Stimulated activated CD4-positive, alpha-beta T cell treated with anti-CD3 and anti-CD28 coated beads, Interleukin-1b, Interleukin-23, amount 100 ng/mL, for 1 hour (primary cell): Measurements from ENCODE around the gene BHLHE41.

Experiments used
- DNase-seq, 2 donors: peaks; one replicate each; pipeline ENCODE4 v3.0.0-alpha.2; 2020; ENCODE audit warnings: low read depth in 2 of 2

Gene BHLHE41

DNA sequence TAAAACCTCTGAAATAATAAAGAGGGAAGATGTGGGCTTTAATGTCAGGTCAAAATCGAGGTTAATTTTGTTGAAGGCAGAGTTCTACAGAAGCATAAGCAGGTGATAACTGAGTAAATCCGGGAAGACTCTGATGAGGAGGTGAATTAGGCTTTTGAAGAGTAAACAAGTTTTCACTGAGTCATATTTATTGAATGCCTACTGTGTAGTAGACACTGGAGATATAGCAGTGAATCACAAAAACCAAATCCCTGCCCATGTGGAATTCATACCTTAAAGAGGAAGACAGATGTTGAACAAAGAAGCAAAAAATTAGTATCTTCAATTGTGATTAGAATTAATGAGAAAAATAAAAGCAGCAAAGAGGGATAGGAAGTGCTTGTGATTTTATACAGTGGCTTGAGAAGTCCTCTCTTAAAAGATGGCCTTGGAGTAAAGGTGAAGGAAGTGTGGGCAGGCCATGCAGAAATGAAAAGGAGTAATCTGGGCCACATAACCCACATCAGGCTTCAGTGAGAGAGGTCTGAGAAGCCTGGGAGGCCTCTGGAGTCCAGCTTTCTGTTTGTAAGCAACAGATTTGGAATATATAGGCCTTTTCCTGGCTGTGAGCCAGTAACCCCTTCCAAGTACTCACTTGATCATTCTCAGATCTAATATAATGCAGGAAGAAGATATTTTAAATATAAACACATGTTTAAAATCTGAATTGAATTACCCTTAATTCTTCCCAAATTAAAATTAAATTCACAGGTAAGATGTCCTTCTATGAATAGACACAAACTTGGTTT is 46.7 kb downstream of the BHLHE41 start:
- DNase-seq: no peak
